ENCODE results near the gene PRKACA.

The PRKACA gene

GRCh38 chr19:14066134-14066533, 51.4 kb downstream of the PRKACA start:
- POLR2A ChIA-PET (ENCODE audit: low non-redundant PET) = no interaction called here
- CTCF ChIA-PET = no interaction called here
- DNase-seq (ENCODE audit: low spot score) = no peak
- H3K27ac ChIP-seq = no peak overlapping the region
- TF ChIP-seq CTCF (conservative IDR thresholded peaks at IDR 0.05; ENCODE audit: low read depth) = no peak

- DNase-seq (ENCODE audit: low spot score) = no peak
- TF ChIP-seq CTCF (conservative IDR thresholded peaks at IDR 0.05; ENCODE audit: low read depth) = no peak
- ChIA-PET CTCF (interaction anchor here (0.7 kb wide), 1 partner anchor 32 kb away, joined by 8 read pairs; the partner anchor contains the start of gene IL27RA), POLR2A (ENCODE audit: low non-redundant PET) (no interaction called here)
- no peak overlapping the region for H3K27ac ChIP-seq
Observed at GRCh38 chr19:14063105-14063504, 54.5 kb downstream of the PRKACA start.

- ChIA-PET CTCF (interaction anchor here (0.7 kb wide), 1 partner anchor 31 kb away, joined by 8 read pairs; the partner anchor contains the start of gene IL27RA), POLR2A (ENCODE audit: low non-redundant PET) (no interaction called here)
- no peak overlapping the region for H3K27ac ChIP-seq
- TF ChIP-seq CTCF (conservative IDR thresholded peaks at IDR 0.05; ENCODE audit: low read depth) = no peak
- DNase-seq (ENCODE audit: low spot score) = no peak
Observed at GRCh38 chr19:14062558-14062855, 55.1 kb downstream of the PRKACA start.

GRCh38 chr19:14061751-14062557, 55.6 kb downstream of the PRKACA start, which contains the start of gene PALM3:
PALM3 (minus strand) TSS chr19:14062076; CDS start chr19:14061980, 96 bp downstream.
- no peak for DNase-seq (ENCODE audit: low spot score)
- ChIA-PET POLR2A (ENCODE audit: low non-redundant PET) (no interaction called here), CTCF (interaction anchor here (0.8 kb wide), 1 partner anchor 109 kb away, joined by 3 read pairs; no protein-coding TSS in a partner anchor)
- no peak for TF ChIP-seq CTCF (conservative IDR thresholded peaks at IDR 0.05; ENCODE audit: low read depth)
- H3K27ac ChIP-seq = no peak within 1 kb of the TSS

GRCh38 chr19:14061081-14061749, 56.3 kb downstream of the PRKACA start:
- DNase-seq (ENCODE audit: low spot score) = no peak
- H3K27ac ChIP-seq = no peak overlapping the region
- ChIA-PET CTCF (interaction anchor here (0.8 to 3.0 kb wide), 2 partner anchors 12 to 108 kb away, joined by 3 to 22 read pairs; partner anchors contain the start of gene MISP3), POLR2A (ENCODE audit: low non-redundant PET) (no interaction called here)
- TF ChIP-seq CTCF (conservative IDR thresholded peaks at IDR 0.05; ENCODE audit: low read depth) = no peak

GRCh38 chr19:14059652-14060155, 57.9 kb downstream of the PRKACA start:
- no peak overlapping the region for H3K27ac ChIP-seq
- CTCF ChIA-PET = interaction anchor here (0.6 to 3.0 kb wide), 14 partner anchors 9 to 191 kb away, joined by 3 to 22 read pairs (median 4); partner anchors contain the start of gene MISP3
- no peak for TF ChIP-seq CTCF (conservative IDR thresholded peaks at IDR 0.05; ENCODE audit: low read depth)
- POLR2A ChIA-PET (ENCODE audit: low non-redundant PET) = no interaction called here
- no peak for DNase-seq (ENCODE audit: low spot score)

Data from RWPE1 (cell line).